HG03103 (cell line): ENCODE results near the gene HCN1.
A peak's percentile ranks its signal among the peaks of the same experiment; 100 is the strongest.

ENCODE experiments used
- ATAC-seq: cut with Tn5 transposase; IDR thresholded peaks from one replicate; pipeline ENCODE4 v1.9.1; 2021; ENCODE audit warnings: low read depth; ENCODE audit not compliant: unreplicated experiment

HCN1 gene

DNA sequence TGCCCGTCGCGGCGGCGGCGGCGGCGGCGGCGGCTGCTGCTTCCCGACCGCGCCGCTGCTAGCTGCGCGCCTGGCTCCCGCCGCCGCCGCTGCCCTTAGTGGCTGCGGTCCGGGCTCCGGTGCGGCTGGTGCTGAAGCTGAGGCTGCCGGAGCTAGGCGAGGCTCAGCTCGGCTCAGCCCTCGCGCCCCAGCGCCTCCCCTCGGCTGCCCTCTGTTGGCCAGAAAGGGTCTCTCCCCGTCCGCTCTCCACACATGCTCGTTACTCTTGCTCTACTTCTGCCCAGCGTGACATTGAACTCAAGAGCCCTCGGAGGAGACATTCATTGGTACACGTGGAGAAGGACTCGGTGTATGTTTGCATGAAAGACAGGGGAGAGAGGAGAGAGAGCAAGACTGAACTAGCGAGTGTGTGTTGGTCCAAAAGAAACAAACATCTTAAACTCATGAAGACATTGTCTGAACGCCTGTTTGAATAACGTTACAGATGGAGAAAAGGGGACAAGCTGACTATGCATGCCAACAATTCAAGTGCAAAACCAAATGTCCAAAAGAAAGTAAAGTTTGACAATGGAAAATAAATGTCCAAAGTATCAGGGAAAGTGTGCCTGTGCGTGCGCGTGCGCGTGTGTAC lies at the start of gene HCN1:
TSS of gene HCN1 (minus strand) at position 175 of the 631 bp plus-strand sequence.
- peak; percentile 93 for ATAC-seq

DNA sequence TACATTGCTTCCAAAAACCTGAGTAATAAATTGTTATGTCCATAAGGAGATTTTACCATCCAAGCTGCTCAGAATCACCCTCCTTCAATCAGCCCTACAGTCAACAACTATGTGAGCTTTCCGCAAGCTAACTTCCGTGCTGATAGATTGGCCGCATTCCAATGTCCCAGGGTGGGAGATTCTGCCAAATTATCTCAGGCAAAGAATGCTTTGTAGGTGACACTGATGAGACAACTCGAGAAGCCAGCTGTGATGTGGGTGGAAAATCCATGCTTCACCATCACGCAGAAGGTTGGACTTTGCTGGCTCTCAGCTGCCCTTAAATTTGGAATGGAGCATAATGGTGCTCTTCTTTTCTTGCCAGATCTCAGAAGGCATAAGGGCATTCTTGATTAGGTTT lies 44.9 kb upstream of the HCN1 start:
- ATAC-seq, result no peak

GRCh38 chr5:45737153-45737552 lies 41.0 kb upstream of the HCN1 start:
- no peak for ATAC-seq

- no peak for ATAC-seq
These were observed 29.4 kb upstream of the HCN1 start for GRCh38 chr5:45725537-45725936.

DNA sequence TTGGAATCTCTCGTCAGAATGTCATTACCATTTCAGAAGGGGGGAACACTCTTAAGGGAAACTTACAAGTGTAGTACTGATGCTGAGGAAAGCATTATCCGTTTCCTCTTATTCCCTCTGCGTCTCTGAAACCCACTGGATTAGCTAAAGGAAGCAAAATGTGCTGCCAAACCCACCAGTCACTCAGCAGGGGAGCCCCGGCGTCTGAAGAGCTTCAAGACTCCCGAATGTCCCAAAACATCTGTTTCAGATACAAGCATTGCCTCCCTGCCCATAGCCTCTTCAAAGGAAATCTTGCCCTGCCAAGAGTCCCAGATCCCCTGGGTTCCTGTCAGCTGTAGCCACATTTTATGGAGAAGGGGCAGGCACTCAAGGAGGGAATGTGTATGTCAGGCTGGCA lies 1.0 kb upstream of the HCN1 start:
- ATAC-seq, result no peak

DNA sequence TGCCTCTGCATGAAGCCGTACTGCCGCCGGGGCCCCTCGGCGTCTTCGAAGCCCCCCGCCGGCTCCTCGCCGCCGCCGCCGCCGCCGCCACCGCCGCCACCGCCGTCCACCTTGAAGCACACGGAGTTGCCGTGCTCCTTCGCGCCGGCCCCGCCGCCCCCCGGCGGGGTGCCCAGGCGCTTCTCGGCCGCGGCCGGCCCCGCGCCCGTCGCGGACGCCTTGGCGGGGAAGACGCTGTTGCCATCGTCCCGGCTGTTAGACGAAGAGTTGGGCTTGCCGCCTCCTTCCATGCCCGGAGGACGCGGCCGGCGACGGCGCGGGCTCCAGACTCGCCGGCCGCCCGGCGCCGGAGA lies 400 bp downstream of the HCN1 start:
- peak; percentile 31 for ATAC-seq

GRCh38 chr5:45694971-45695803 lies 993 bp downstream of the HCN1 start:
- no peak for ATAC-seq

DNA sequence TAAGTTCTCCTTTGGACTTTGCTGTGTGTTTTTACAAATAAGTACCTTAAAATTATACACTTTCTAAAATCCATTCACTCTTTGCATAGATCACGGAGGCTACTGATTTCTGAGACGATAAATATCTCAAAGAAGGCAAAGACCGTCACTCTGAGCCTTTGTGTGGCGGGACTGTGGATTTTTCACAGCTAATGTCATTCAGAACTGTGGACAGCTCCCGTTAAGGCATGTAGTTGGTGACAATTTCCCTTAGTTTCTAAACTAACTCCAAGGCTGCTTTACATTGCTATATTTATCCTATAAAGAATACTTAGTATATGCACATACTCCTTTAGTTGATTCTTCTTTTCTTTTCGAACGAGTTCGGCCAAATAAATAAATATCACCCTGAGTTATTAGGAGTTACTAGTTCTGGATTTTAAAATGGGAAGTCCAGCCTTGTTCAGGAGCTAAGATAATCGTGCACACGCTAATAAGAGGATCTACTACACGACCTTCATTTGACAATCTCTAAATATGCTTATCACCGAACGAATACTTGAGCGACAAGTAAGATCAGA lies 1.8 kb downstream of the HCN1 start:
- ATAC-seq, result no peak

- ATAC-seq, result no peak
These were observed 3.7 kb downstream of the HCN1 start for GRCh38 chr5:45692481-45692880.

GRCh38 chr5:45691656-45692055 lies 4.5 kb downstream of the HCN1 start:
- ATAC-seq, result no peak

DNA sequence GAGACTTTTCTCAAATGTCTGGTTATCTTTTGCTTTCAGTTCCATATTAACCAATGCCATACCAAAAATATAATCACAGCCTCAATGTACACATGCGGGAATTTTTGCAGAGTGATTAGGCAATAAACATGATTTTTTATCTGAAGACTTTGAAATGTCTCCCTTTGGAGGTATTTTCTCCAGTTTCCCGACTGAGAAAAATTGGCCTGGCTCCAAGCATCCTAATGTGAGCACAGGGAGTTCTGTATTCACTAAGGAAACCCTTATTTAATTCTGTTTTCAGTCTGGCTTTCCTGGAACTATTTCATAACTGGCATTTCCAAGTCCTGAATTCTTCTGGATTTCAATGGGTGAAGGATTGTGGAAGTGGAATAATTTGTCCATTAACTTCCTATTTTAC lies 8.5 kb downstream of the HCN1 start:
- no peak for ATAC-seq

GRCh38 chr5:45686620-45687019 lies 9.6 kb downstream of the HCN1 start:
- no peak for ATAC-seq

DNA sequence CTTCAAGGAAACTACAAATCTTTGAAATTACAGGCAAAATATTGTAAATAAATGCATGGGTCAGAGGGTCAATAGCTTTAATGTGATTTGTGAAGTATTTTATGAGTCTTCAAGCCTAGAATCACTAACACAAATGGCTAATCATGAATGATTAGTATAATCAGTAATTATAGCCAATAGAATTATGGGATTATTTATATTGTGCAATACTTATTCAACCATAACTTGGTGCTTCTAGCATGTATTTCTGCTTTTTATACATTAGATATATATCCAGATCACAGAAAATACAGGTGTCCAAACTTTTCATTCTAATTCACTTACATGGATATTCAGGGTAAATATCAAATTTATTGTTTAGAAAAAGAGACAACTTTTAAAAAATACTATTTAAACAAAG lies 12.1 kb downstream of the HCN1 start:
- ATAC-seq, result no peak

DNA sequence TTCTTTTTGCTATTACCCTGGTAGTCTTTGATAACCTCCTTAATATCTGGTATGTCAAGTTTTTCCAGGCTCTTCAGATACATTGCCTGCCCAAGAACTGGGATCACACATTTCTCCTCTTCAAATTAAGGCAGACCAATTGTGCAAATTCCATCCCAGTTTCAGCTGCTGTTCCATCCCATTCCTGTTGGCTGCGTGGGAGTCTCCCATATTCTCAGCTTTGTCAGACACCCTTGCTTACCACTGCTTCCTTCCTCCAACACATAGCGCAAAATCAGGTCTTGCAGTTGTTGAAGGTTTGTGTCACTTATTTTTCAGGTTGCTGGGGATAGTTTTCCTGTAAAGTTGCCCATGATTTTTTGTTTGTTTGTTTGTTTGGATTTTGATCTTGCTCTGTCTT lies 15.2 kb downstream of the HCN1 start:
- ATAC-seq, result no peak

DNA sequence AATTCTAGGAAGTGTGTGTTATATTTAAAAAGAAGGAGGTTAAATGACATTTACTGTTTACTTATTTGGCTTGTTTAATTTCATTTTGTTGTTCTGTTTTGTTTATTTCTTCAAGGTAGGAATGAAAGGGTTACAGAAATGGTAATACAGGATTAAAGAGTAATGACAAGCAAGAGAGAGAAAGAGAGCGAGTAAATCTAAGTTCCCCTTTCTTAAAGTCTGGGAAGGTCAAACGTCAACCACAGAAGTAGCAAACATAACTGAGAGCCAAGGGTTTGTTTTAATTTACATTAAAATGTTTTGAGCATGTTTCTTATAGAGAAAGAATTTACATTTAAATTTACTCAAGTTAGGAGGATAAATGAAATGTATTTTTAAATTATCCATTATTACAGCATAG lies 18.7 kb downstream of the HCN1 start:
- ATAC-seq, result no peak

GRCh38 chr5:45672271-45672670 lies 23.9 kb downstream of the HCN1 start:
- ATAC-seq, result no peak

DNA sequence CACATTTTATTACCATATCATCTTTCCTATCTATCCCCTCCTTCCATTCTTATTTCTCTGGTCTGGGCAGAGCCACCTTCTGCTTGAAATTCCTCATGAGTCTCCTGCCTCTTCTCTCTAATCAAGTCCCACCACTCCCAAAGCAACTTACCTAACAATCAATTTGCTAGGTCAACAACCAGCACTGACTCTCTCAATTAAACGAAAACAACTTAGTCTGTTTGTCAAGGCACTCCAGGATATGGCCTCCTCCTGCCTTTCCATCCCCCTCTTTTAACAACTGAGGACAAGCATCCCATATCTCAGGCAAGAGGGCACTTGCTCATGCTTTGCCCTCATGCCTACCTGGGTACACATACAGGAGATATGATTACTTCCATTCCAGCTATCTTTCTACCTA lies 47.4 kb downstream of the HCN1 start:
- ATAC-seq, result no peak

DNA sequence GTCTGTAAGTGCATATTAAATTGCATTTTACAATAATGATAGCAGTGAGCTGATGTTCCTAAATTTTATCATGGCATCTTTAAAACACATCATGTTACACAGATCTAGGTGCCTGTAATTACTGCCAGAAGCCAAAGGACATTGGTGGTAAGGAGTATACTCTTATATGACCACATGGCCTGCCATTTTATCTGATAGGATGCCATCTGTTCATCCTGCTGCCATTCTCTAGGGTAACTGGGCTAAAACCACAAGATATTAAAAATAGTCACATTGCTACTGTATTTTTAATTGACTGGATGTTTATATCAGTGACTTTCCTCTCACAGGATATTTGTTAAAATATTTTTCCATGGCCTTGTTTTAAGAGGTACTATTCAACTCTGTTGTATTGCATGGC lies 53.1 kb downstream of the HCN1 start:
- no peak for ATAC-seq

GRCh38 chr5:45642370-45642769 lies 53.8 kb downstream of the HCN1 start:
- ATAC-seq, result no peak

DNA sequence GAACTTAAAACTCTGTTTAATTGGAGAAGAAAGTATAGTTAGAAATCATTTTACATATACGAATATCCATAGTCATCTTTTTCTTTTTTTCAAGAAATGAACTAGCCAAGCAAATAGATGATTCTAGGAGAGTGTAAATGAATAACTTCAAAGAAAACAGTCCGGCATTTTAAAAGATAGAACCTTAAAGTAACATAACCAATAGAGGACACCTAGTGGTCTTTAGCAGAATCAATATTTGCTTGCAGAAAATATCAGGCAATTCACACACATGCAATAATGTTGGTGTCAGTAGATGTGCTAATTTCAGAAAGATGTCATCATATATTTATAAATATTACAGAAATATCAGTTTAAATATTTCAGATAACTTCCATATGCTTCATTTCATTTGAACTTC lies 57.1 kb downstream of the HCN1 start:
- no peak for ATAC-seq

DNA sequence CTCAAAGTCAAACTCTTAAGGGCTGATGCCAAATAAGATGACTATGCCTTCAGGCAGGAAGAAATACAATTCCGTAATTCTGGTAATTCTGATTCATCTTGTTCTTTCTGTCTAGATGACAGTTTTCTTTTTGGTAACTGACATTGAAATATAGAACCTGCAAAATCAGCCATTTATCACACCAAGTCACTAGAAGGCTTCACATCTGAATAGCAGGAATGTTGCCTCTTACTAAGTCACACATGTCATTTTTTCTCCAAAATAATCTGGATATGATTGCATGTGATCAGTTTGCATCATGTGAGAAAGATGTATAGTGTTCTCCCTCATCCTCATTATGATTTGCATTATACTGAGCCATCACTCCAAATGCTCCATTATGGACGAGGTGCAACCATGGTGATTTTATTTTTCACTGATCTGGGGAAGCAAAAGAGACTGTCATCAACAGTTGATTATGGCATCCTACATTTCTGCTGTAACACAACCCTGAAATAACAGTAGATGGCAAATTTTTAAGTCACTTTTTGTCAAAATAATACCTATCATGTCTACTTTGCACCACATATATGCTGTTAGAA lies 69.0 kb downstream of the HCN1 start:
- ATAC-seq, result no peak

- no peak for ATAC-seq
These were observed 72.3 kb downstream of the HCN1 start for GRCh38 chr5:45623832-45624231.
